Measurements from ENCODE around the gene IGFBP7.

The IGFBP7 gene

DNA sequence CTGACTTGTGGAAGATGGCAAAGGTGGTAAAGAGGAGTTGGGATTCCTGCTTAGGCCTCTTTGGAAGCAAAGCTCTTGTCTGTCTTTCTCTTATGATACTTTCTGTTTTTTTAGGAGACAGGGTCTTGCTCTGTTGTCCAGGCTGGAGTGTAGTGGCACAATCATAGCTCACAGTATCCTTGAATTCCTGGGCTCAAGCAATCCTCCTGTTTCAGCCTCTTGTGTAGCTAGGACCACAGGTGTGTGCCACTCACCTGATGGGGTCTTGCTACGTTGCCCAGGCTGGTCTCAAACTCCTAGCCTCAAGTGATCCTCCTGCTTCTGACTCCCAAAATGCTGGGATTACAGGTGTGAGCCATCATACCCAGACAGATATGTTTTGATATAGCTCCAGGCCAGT lies 19.3 kb upstream of the IGFBP7 start:
- no peak for DNase-seq

- DNase-seq: no peak
These were observed 17.2 kb upstream of the IGFBP7 start for GRCh38 chr4:57127361-57127760.

DNA sequence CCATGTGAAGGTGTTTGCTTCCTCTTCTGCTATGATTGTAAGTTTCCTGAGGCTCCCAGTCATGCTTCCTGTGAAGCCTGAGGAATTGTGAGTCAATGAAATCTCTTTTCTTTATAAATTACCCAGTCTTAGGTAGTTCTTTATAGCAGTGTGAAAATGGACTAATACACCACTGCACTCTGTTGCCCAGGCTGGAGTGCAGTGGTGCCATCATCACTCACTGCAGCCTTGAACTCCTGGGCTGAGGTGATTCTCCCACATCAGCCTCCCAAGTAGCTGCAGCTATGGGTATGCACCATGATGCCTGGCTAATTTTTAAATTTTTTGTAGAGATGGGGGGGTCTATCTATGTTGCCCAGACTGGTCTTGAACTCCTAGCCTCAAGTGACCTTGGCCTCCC lies 15.8 kb upstream of the IGFBP7 start:
- no peak for DNase-seq

DNA sequence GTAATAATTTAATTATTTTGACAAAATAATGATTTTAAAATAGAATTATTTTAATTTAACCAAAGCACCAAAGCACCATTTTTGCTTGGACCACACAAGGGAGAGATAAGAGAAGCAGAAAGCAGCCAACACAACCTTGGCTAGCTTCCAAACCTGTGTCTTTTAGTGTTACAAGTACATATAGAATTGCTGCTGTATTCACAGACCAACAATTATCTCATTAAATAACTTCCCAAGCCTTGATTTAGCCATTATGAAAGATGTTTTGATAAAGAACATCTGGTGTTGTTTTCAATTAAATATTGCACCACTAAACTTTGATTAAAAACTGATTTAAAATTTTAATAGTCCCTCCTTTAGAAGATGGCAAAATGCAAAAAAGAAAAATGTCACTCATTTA lies 14.0 kb upstream of the IGFBP7 start:
- peak in 2 of 3 experiments; percentile 1 to 66 for DNase-seq

- DNase-seq: no peak
These were observed 12.8 kb upstream of the IGFBP7 start for GRCh38 chr4:57122959-57123358.

DNA sequence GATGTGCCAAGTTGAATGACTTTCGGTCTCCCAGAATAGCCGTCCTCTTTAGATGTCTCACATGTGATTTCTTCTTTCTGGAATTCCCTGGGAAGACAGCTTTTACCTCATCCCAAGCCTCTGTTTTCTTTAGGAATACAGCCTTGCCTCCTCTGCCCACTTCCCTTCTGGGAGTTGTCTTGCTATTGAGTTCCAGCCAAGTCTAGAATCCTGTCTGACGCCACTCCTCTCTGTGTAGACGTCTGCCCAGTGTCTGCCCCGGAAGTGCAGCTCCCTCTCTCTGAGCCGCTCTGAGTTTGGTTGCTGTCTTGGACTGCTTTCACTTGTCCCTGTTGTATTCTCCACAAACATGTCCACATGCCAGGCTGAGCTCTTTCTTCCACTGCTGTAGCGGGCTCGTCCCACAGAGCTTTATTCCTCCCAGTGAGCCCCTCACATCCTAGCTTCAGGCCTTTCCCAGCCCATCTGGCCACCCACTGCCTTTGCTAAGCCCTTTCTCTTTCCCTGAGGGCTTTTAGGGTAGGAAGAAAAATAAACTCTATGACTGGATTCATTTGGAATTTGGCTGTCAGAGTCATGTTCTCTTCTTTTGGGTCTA lies 9.0 kb upstream of the IGFBP7 start:
- DNase-seq: no peak

- DNase-seq: no peak
These were observed 7.3 kb upstream of the IGFBP7 start for GRCh38 chr4:57117491-57117890.

DNA sequence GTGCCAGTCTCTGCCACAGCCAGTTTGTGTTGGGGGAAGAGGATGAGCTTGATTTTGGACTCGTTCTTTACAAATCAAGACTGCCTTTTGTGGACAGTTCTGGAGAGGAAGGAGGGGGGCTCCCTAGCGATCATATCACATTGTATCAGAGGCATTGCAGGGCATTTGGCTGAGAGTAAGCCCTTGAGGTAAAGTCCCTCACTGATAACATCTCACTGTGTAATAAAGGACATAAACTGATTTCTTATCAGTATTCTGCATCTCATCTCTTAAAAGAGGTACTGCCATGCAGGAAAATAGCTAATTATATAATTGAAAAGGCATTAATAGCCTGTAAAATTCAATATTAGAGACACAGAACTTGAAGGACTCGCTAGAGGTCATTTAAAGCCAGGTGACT lies 6.1 kb upstream of the IGFBP7 start:
- DNase-seq: no peak

DNA sequence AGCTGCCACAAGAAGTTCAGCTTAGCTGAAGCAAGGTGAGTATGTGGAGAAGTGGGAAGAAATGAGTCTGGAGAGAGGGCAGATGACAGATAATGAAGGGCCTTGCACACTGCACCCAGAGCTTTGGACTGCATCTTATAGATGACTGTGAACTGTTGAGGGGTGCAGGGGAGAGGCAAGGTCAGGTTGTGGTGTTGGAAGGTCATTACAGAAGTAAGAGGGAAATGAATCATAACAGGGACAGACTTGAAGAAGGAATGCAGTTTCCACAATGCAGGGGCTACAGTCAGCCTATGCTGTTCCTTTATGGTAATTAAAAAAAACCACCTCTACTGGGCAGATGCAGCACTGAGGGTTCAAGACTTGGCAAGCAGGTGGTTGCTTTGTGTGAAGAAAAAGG lies 4.8 kb upstream of the IGFBP7 start:
- no peak for DNase-seq

DNA sequence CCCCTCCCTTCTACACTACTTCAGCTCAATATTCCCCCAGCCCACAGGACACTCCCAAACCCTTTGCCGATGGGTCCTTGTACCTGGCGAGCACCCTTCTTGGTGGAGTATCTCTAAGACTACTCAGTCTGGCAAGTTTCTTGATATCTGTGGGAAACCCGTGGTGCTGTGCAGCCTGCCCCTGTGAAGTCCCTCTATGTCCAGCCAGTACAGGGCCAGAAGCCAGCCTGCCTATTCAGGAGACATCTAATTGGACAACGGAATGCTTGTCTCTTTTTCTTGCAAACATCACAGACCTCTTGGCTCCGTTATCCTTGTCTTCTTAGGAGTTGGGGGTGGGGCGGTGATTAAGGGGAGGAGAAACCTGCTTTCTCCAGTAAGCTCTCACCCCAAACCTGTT lies 3.7 kb upstream of the IGFBP7 start:
- DNase-seq: no peak

GRCh38 chr4:57110640-57111511 lies 691 bp upstream of the IGFBP7 start:
- peak in 2 of 3 experiments; percentile 13 to 22 for DNase-seq

- DNase-seq: peak in 1 of 3 experiments; percentile 55
These were observed 756 bp downstream of the IGFBP7 start for GRCh38 chr4:57109411-57109846.

DNA sequence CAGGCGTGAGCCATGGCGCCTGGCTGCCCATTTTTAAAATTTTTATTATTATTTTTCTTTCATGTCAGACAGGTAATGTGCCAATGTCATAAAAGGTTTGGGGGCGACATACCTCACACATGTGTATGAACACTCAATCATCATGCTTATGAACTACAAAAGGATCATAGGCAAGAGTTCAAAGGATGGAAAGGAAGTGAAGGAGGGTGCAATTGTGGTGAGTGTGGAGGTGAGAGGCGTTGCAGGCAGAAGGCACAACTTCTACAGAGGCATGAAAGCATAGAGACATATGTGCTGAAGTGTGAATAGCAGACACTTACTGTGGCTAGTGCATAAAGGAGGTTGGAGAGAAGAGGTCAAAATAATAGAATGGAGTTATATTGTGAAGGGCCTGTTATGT lies 4.0 kb downstream of the IGFBP7 start:
- DNase-seq: no peak

GRCh38 chr4:57104706-57105560 lies 5.3 kb downstream of the IGFBP7 start:
- no peak for DNase-seq

- no peak for DNase-seq
These were observed 7.1 kb downstream of the IGFBP7 start for GRCh38 chr4:57103051-57103450.

- no peak for DNase-seq
These were observed 8.0 kb downstream of the IGFBP7 start for GRCh38 chr4:57102050-57102624.

DNA sequence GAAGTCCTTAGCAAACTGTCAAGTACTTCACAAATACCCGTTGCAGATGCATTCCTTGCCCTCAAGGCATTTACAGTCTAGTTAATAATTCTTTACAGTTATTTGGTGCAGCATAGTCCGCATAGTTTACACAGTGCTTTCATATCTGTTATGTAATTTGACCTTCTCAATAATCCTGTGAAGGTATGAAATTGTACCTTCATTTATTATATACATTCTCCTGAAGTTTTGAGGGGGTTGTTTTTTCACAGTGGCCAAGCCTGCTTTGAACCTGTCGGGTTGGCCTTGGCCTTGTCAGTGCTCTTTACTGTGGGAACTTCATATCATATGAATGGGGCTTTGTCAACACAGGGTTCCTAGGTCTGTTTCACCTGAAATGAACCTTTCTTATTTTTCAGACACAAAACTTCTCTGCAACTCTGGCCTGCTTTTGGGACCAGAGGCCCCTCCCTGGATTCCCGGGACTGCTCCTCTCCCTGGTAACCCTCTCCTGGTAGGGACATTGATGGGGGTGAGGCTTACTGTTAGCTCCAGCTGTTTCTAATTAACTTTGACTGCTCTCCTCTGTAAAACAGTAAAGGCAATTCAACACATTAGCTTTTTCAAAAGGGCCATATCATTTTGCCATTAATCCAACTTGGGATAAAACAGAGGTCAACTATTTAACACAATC lies 9.1 kb downstream of the IGFBP7 start:
- DNase-seq: no peak

- DNase-seq: no peak
These were observed 10.8 kb downstream of the IGFBP7 start for GRCh38 chr4:57099363-57099762.

DNA sequence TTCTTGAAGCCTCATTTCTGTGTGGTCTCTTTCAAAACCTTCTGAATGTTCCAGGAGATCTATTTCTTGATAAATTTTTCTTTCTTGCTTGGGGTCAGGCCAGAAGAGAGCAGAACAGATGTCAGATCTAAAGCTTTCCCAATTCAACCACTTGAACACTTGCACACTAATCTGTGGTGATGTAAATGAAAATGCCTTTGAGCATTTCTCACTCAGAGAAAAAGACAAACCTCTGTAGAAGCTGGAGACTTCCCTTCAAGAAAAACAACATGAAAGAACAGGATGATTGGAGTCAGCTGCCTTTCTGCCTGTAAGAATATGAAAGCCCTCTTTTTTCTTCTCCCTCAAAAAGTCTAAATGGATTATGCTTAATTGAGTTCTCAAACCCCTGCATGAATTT lies 11.2 kb downstream of the IGFBP7 start:
- no peak for DNase-seq

- no peak for DNase-seq
These were observed 11.8 kb downstream of the IGFBP7 start for GRCh38 chr4:57098415-57098814.

DNA sequence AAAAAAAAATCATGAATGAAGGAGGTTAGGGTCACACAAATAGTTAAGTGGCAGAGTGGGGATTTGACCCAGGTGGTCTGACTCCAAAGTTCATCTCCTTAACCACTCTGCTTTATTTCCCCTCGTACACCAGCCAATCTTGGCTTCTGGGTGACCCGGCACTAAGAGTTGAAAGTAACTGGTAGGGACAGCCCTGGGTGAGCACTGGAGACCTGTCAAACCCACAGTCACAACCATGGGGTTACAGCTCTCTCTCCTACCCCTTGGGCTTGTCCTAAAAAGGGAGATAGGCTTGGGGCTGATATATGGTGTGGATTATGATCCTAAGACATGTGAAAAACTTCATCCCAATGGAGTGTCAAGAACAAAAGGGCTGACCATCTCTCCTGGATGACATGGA lies 12.5 kb downstream of the IGFBP7 start:
- DNase-seq: no peak

DNA sequence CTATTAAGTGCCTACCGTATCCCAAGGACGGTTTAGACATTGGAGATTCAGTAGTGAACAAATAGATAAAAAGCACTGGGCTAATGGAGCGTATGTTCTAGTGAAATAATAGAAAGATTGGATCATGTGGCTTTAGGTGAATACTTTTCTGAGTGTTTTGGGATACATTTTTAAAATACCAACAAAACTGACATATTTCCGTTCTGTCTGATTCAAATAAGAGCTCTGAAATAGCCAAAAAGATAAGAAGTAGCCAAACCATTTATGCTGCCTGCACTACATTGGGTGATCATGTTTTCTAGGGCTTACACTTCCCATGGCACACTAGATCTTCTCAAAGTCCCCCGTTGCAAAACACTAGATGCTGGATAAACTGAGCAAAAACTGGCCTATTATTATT lies 14.2 kb downstream of the IGFBP7 start:
- no peak for DNase-seq

- DNase-seq: no peak
These were observed 14.9 kb downstream of the IGFBP7 start for GRCh38 chr4:57095245-57095644.

All from NCI-H1417 (cell line).